GM18517 (cell line): Measurements from ENCODE around the gene CYSLTR2.
A peak's percentile ranks its signal among the peaks of the same experiment; 100 is the strongest.

ENCODE experiments used
- ATAC-seq: cut with Tn5 transposase; IDR thresholded peaks from one replicate; pipeline ENCODE4 v1.9.1; 2021; ENCODE audit warnings: mild to moderate bottlenecking, moderate library complexity; ENCODE audit not compliant: unreplicated experiment

Gene CYSLTR2

GRCh38 chr13:48737689-48738088 is 84.0 kb downstream of the CYSLTR2 start:
- ATAC-seq, result no peak

- no peak for ATAC-seq
Measured at GRCh38 chr13:48738311-48738710, 84.6 kb downstream of the CYSLTR2 start.

GRCh38 chr13:48739386-48739964 is 85.7 kb downstream of the CYSLTR2 start:
- ATAC-seq, result no peak

GRCh38 chr13:48741377-48741776 is 87.6 kb downstream of the CYSLTR2 start:
- no peak for ATAC-seq

GRCh38 chr13:48746821-48747220 is 93.1 kb downstream of the CYSLTR2 start:
- no peak for ATAC-seq

GRCh38 chr13:48748681-48749080 is 95.0 kb downstream of the CYSLTR2 start:
- no peak for ATAC-seq

GRCh38 chr13:48749144-48749543 is 95.4 kb downstream of the CYSLTR2 start:
- no peak for ATAC-seq

GRCh38 chr13:48749699-48750473 is 96.2 kb downstream of the CYSLTR2 start:
- ATAC-seq, result peak; percentile 94

GRCh38 chr13:48750588-48751383 is 97.1 kb downstream of the CYSLTR2 start:
- no peak for ATAC-seq

- ATAC-seq, result no peak
Measured at GRCh38 chr13:48760626-48761025, 106.9 kb downstream of the CYSLTR2 start.
